Endometrial microvascular endothelial cells (primary cell): ENCODE data around the gene PADI1. TPM values are rescaled to one million over a fixed set of nuclear protein-coding genes. Genes with fewer than 3 reads are reported as not detected.
"Not testable (repeated sequence)": the region's sequence is repeated elsewhere in the genome, so short reads cannot be mapped to it uniquely, and the experiment has no call there.

ENCODE experiments used
- in situ Hi-C: cut with HindIII; loops from 2 replicates; pipeline ENCODE4 v1.10.0; 2017; ENCODE audit warnings: low sequenced_read_pairs, low pct_unique_long_range_greater_than_20kb; ENCODE audit errors: inconsistent ontology term
- total RNA-seq: library from RNA; depleted of rRNA; stranded (reverse); fragments of >200 nt; gene quantifications from one replicate; pipeline ENCODE4 v1.2.3, GENCODE V29; 2015; ENCODE audit errors: inconsistent ontology term

PADI1 gene
- total RNA-seq, 1 donor from 2014 or later, result not detected

DNA sequence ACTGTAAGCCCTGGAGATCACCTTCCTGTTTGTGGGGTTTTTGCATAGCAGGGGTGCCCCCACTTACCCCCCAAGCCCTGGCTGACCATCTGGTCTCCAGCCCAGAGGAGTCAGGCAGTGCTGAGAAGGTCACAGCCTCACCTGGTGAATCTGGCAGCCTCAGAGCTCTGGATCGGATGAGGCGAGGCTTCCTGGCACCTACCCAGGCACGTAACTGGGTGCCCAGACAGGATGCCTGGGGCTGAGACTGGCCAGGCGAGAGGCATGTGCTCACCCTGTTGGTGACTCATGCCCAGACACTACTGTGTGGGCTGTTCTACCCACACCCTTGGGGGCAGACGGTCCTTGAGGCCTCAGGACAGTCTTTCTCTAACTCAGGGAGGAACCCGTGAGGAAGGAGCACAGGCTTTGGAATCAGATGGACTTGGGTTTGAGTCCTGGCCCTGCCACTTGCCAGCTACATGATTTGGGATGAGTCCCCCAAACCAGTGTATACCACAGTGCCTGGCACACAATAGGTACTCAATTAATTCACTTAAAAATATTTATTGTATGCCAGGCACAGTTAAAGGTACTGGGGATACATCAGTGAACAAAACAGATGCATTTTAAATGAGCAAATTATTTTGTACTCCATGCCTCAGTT, 28.9 kb downstream of the PADI1 start:
- in situ Hi-C loops, result no loop called here

DNA sequence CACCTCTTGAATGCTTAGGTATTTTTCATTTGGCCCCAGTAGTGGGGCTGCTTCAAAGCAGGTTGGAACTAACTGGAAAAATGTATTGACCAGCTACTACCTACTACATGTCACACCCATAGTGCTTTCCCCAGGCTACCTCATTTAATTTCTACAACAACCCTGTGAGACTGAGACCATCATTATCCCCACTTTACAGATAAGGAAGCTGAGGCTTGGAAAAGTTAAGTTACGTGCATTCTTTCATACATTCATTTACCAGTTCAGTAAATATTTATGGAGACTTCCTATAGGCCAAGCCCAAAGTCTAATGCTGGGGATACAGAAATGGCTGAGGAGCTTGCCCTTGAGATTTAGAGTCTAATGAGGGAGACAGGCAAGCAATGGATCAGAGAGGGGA, 29.5 kb downstream of the PADI1 start:
- in situ Hi-C loops, result no loop called here

DNA sequence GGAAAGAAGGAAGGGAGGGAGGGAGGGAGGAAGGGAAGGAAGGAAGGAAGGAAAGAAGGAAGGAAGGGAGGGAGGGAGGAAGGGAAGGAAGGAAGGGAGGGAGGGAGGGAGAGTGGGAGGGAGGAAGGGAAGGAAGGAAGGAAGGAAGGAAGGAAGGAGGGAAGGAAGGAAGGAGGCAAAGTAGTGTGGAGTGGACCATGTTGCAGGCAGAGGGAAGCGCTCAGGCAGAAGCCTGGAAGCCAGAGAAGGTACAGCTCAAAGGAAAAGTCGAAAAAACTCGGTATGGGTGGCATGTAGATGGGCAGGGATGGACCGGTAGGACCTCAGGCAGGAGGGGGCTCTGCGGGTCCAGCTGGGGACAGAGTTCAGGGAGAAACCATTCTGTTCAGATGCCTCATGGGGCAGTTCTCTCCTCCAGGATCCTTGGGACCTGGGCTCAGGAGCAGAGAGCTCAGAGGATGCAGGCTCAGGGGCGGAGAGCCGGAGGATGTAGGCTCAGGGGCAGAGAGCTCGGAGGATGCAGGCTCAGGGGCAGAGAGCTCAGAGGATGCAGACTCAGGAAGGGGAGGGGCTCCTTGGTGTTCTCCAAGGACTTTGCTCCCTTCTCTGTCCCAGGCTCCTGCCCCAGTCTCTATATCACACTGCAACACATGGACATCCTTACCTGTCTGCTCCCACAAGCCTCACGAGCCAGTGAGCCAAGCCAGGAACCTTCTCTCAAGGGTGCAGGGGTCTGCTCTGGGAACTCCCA, 30.4 kb downstream of the PADI1 start:
- in situ Hi-C loops, result no loop called here

DNA sequence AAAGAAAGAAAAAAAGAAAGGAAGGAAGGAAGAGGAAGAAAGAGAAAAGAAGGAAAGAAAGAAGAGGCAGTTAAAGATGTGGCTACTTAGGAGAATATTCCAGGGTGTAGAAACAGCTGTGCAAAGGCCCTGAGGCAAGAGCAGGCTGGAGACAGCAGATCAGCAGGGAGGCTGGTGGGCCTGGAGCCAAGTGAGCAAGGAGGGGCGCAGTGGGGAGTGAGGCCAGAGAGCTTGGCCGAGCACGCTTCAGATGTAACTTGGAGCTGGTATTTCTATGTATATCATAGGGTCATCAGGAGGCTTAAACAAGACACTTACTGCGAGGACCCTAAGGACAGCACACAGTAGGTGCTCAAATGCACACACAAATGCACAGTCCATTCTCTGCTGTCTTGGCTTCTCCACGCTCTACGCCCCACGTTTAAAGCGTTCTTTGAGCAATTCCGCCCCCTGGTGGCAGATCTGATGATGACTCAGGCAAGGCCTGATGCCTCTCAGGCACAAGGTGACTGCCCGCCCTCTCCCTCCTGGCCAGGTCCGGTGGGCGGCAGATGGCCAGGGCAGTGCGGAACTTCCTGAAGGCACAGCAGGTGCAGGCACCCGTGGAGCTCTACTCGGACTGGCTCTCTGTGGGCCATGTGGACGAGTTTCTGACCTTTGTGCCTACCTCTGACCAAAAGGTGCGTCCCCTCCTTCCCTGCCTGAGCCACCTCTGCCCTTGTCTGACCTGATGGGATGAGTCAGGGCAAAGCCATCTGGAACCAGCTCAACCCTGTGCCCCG, 32.0 kb downstream of the PADI1 start:
- in situ Hi-C loops, result no loop called here

DNA sequence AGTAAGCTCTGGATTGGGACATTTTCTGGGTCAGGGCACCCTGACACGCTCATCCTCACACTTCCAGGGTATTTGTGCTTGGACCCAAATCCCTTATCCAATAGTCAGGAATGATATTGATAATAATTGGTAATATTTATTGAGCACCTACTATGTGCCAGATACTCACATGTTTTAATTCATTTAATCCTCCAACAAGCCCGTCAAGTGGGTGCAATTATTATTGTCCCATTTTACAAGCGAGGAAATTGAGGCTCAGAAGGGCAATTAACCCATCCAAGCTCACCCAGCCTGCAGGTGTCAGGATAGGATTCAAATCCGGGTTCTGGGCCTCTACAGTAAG, 32.6 kb downstream of the PADI1 start:
- in situ Hi-C loops, result no loop called here

DNA sequence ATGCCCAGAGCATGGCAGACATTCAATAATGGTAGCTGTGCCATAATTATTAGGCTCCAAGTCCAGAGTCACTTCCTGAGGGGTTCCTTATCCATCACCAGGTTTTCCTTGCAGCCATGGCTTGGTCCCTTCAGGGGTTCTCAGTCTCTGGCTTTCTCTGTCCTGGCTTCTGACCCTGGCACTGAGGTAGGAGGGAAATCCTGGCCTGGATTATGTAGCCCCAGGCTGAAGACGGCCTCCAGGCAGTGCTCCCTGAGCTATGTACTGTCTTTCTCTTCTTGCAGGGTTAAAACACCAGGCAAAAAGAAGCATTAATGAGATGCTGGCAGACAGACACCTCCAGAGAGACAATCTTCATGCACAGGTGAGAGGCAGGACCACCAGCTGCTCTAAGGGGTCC, 34.5 kb downstream of the PADI1 start:
- in situ Hi-C loops, result no loop called here

DNA sequence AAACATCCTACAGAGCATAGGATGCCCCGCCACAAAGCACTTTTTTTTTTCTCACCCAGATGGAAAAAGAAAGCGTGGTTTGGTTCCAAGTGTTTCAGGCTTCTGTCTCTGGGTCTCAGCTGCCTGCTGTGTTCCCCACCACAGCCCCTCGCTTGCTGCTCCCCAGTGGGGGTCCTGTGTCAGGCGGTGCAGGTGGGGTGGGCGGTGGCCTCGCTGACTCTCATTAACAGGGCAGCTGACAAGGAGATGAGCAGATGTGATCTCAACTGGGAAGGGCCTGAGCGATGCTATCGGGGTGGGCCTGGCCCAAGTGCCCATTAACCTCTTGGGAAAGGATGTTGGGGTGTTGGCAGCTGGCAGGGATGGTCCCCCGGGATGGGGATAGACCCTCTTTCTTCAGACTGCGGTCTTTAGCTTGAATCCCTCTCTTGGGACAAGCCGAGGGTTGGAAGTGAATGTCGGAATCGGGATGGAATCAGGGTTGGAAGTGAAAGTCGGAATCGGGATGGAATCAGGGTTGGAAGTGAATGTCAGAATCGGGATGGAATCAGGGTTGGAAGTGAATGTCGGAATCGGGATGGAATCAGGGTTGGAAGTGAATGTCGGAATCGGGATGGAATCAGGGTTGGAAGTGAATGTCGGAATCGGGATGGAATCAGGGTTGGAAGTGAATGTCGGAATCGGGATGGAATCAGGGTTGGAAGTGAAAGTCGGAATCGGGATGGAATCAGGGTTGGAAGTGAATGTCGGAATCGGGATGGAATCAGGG, 36.3 kb downstream of the PADI1 start:
- in situ Hi-C loops, result not testable (repeated sequence)

DNA sequence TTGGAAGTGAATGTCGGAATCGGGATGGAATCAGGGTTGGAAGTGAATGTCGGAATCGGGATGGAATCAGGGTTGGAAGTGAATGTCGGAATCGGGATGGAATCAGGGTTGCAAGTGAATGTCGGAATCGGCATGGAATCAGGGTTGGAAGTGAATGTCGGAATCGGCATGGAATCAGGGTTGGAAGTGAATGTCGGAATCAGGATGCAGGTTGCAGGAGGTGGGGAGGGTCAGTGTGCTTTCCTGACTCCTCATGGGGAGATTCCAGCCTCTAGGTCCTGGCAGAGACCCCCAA, 36.8 kb downstream of the PADI1 start:
- in situ Hi-C loops, result not testable (repeated sequence)

DNA sequence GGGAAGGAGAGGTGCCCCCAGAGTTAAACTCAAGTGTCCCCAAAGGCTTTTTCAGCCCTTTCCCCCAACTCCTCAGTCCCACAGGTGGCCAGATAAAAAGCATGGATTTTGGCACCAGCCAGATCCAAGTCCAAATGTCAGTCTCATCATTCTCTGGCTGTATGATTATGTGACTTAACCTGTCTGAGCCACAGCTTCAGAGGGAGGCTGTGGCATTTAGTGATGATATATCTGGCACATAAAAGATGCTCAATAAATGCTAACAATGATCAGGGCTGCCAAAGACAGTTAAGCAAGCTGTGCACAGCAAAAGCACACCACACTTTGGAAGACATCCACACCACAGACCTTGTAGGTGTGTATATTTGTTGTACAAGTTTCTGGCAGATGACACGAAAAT, 38.3 kb downstream of the PADI1 start:
- in situ Hi-C loops, result no loop called here

DNA sequence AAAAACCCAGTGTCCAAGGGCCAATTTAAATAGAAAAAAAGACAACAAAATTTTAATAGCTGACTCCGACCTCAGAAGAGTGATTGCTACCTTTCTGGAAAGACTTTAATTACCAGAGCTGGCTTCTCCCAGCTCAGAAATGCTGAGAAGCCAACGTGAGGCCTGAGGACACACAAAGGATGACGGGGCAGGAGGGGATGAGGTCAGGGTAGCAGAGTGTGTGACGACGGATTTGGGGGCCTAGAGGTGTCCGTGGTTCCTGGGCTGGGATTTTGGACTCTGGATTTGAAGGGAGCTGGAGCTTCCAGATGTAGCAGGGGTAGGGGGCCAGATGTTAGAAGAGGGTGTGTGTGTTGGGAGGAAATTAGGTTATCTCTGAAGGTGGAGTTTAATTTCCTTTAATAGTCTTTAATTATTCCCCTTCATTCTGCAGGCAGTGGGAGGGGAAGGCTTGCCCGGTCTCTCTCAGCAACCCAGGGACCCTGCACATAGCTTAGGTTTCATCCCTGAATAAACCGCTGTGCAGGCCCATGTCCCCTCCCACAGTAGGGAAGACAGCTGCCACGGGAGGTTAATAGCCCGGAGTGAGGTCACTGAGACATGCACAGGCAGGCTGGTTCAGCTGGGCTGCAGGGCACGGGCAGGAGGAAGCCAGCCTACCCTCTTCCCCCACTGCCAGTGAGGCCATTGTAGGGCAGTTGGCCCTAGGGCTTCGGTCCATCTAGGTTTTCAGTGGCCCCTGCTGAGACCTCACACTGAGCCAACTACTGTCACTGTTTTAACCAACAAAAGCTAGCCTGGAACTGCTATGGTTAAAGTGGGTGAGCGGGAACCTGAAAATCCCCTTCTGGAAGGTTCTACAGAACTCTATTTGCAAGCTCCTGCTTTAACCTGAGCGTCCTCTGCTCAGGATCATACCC, 40.2 kb downstream of the PADI1 start:
- in situ Hi-C loops, result no loop called here

DNA sequence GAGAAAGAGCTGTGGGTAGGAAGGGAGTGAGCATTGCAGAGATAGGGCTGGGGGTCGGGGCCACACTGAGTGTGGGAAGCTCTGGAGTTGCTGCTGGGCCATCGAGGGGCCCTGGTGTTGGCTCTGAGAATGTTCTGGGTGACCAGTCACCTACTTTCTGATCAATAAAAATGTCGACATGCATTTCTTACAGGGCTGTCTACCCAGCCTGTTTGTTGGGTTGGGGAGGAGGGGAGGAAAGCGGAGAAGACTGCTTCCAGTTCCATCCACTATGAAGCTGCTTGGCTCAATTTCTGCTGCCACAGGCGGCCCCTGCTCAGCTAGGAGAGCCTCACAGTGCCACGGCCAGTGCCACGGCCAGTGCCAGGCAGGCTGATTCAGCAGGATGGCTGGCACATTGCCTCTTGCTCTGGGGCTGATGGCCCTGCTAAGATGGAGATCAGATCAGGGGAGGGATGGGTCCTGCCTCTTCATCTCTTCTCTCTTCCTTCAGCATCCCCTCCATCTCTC, 40.9 kb downstream of the PADI1 start:
- in situ Hi-C loops, result no loop called here

DNA sequence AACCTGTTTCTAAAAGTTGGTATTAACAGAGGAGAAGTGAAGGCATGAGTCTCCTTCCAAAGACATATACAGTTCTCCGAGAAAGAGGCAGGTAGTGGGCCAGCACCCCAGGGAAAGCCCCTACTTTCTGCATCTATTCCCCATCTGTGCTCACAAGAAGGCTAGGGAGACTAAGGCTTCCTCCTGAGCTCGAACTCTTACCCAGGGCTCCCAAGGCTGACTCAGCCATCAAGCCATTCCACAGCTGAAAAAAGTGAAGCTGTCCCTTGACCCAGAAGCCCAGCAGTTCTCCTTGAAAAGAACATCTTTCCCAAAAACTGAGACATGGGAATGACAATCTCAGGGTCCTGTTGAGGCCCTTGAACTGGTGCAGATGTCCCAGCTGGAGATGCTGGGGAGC, 42.0 kb downstream of the PADI1 start:
- in situ Hi-C loops, result no loop called here

DNA sequence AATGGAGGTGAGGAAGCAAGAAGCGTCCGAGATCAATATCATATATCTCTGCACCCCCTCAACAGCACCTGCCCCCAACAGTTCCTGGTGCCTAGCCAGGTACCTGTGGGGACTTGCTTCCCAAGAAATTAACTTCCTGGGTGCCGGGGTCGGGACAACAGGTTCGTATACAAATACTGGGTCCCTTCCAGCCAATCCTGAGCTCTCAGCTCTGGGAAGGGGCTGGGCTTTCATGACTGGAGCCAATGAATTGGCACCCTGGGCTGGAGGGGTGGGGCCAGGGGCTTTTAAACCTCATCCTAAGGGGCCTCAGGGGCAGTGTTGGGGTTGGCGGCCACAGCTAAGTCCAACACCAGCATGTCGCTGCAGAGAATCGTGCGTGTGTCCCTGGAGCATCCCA, 43.9 kb downstream of the PADI1 start, which contains the start of gene PADI3:
Gene PADI3, plus strand, starts transcription at position 318 of the 400 bp plus-strand sequence. Its CDS starts 40 bp downstream, at position 358.
- in situ Hi-C loops, result no loop called here

DNA sequence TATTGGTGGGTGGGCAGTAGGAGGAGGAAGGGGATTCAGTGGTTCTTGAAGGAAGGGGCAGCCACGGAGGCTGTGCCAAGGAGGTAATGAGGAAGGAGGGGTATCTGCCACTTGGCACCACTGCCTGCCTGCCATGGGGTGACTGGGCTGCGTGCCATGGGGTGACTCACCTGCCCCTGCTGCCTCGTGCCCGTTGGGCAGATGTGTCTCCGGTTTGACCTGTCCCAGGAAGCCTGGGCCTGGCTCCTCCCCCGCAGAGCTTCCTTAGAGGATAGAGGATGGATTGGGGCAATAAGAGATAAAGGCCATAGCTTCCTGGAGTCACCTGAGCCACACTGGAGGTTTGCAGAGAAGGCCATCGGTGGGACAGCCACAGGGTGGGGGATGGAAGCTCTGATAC, 45.7 kb downstream of the PADI1 start:
- in situ Hi-C loops, result no loop called here

DNA sequence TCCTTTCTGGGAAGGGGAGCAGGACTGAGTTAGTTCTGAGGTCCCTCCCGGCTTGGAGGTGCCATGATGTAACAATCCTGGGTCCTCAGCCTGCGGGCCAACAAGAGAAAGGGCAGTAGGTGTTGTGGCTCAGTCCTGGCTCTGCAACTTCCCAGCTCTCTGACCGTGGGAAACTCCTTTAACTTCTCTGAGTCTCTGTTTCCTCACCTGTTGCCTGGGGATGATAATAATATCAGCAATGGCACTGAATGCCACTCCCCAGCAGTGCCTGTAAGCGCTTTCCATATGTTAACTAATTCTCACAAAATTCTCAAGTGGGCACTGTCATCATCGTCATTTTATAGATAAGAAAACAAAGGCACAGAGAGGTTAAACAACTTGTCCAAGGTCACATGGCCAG, 46.3 kb downstream of the PADI1 start:
- in situ Hi-C loops, result no loop called here

DNA sequence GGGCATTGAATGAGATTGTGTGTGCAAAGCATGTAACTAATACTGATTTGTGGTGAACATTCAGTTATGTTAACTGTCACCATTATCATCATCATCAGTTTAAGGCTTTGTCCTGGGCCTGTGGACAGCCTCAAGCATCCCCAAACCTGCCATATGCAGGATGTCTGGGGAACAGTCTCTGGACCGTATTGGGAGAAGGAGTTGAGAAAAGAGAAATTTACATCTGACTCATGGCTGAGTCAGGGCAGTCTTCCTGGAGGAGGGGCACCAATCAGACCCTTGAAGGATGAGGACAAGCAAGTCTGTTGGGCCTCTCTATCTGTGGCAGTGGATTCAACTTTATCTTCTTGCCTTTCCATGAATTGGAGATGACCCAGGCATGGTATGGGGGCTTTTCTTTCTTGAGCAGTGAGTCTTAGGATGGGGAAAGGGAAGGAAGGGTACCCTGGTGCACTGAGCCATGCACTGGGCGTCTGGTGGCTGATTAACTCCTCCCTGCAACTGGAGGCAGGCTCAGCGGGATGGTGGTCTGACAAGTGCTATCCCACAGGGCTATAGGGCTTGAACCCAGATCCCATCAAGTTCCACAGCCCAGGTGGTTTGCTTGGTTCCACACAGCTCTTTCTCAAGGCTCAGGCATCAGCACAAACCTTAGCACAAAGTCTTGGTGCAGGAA, 46.9 kb downstream of the PADI1 start:
- in situ Hi-C loops, result no loop called here

DNA sequence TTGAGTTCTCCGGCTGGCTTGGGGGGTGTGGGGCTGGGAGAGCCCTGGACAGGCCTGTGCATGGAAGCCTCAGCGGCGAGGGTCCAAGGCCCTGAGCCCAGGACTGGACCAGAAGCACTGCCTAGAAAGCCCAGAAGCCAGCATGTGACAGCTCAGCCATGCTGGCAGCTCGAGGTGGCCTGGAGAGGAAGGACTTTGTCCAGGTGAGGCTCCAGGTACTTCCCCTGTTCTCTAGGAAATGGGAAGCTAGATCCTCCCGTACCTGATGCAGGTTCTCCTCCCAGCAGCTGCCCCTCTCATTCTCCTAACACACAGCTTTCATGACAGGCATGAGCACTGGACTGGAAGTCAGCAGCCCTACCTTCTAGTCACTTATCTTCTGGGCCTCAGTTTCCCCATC, 50.4 kb downstream of the PADI1 start:
- in situ Hi-C loops, result no loop called here
